H1 (cell line): Measurements from ENCODE around the gene GATB. TPM values are rescaled to one million over a fixed set of nuclear protein-coding genes. Genes with fewer than 3 reads are reported as not detected.

Experiments used
- CTCF ChIA-PET: fragments of 300-600 bp; sonication (Branson Sonifier 250); formaldehyde crosslinking; loops from one replicate; lab custom pipeline; 2021; ENCODE audit not compliant: partially characterized antibody; lab: Charles Lee
- POLR2A ChIA-PET: fragments of 300-600 bp; sonication (Branson Sonifier 250); formaldehyde crosslinking; loops from one replicate; lab custom pipeline; 2021; ENCODE audit warnings: inconsistent platforms; ENCODE audit not compliant: partially characterized antibody; lab: Charles Lee
- DNase-seq, 2 experiments: peaks; one replicate each; pipeline versions ENCODE4 v3.0.0 to v3.0.0-alpha.2; 2010 to 2022; ENCODE audit warnings: low spot score in 2 of 2, low read depth in 1 of 2, mixed read lengths in 1 of 2
- FAIRE-seq: peaks from 2 replicates; lab custom pipeline; 2011; peaks lifted over from hg19 to GRCh38; lab: Jason Lieb, UNC
- H2AFZ ChIP-seq: 2 replicates; pipeline ENCODE4 v1.8.1; 2012; ENCODE audit warnings: low read length, inconsistent platforms
- H2AK5ac ChIP-seq: 2 replicates; pipeline ENCODE4 v1.6.1; 2013; ENCODE audit warnings: low read depth, low read length
- H2BK120ac ChIP-seq: replicated peaks from 2 replicates; pipeline ENCODE3; 2013; ENCODE audit warnings: low read depth, low read length, inconsistent platforms
- H2BK12ac ChIP-seq: 2 replicates; pipeline ENCODE4 v1.6.1; 2013; ENCODE audit warnings: low read depth, low read length
- H2BK15ac ChIP-seq: 2 replicates; pipeline ENCODE4 v1.6.1; 2013; ENCODE audit warnings: low read length
- H2BK20ac ChIP-seq: 2 replicates; pipeline ENCODE4 v1.6.1; 2013; ENCODE audit warnings: low read length
- H2BK5ac ChIP-seq: 2 replicates; pipeline ENCODE4 v1.6.1; 2013; ENCODE audit warnings: low read depth, low read length
- H3K14ac ChIP-seq: 2 replicates; pipeline ENCODE4 v1.6.1; 2013; ENCODE audit warnings: inconsistent platforms; ENCODE audit not compliant: insufficient read length
- H3K18ac ChIP-seq: 2 replicates; pipeline ENCODE4 v1.6.1; 2013; ENCODE audit warnings: low read length; ENCODE audit errors: extremely low read depth
- H3K23ac ChIP-seq: 2 replicates; pipeline ENCODE4 v1.6.1; 2013; ENCODE audit warnings: inconsistent platforms; ENCODE audit not compliant: insufficient read length
- H3K23me2 ChIP-seq: 2 replicates; pipeline ENCODE4 v1.6.1; 2013; ENCODE audit warnings: low read depth, low read length
- H3K27ac ChIP-seq: 2 replicates; pipeline ENCODE4 v1.6.1; 2011; ENCODE audit warnings: low read depth, low read length, inconsistent platforms
- H3K27me3 ChIP-seq, 4 experiments: replicated peaks in 1 of 4; 1 replicate in 1 of 4; 2 replicates in 3 of 4; pipeline versions ENCODE4 v1.6.1 to v1.8.1; 2011 to 2013; ENCODE audit warnings: low read length in 3 of 4, mild to moderate bottlenecking in 3 of 4, inconsistent platforms in 2 of 4, mixed read lengths in 2 of 4, moderate library complexity in 1 of 4; ENCODE audit not compliant: control insufficient read depth in 3 of 4, insufficient read depth in 3 of 4; ENCODE audit errors: extremely low read depth in 1 of 4
- H3K36me3 ChIP-seq, 4 experiments: 2 replicates each; pipeline versions ENCODE4 v1.6.1 to v1.8.1; 2011 to 2013; ENCODE audit warnings: mild to moderate bottlenecking in 4 of 4, low read length in 3 of 4, moderate library complexity in 2 of 4, control low read depth in 1 of 4, inconsistent platforms in 1 of 4; ENCODE audit not compliant: insufficient read depth in 4 of 4, control insufficient read depth in 2 of 4
- H3K4ac ChIP-seq: replicated peaks from 2 replicates; pipeline ENCODE3; 2013; ENCODE audit warnings: low read length, low read depth, mixed read lengths, inconsistent platforms; ENCODE audit not compliant: insufficient read length
- H3K4me1 ChIP-seq, 4 experiments: replicated peaks in 1 of 4; 1 replicate in 1 of 4; 2 replicates in 3 of 4; pipeline versions ENCODE4 v1.6.1 to v1.8.1; 2011 to 2013; ENCODE audit warnings: low read length in 3 of 4, inconsistent platforms in 2 of 4, mixed read lengths in 1 of 4; ENCODE audit not compliant: insufficient read depth in 4 of 4, control insufficient read depth in 3 of 4
- H3K4me2 ChIP-seq, 2 experiments: 2 replicates each; pipeline versions ENCODE4 v1.6.1 to v1.8.1; 2011 to 2013; ENCODE audit warnings: low read depth in 2 of 2, low read length in 2 of 2, control low read depth in 1 of 2, inconsistent platforms in 1 of 2, mild to moderate bottlenecking in 1 of 2; ENCODE audit not compliant: insufficient read depth in 1 of 2
- H3K4me3 ChIP-seq, 4 experiments: fragments of 200-600, 300-600 bp in 1 of 4; sonication (generic), shearing (Covaris generic), sonication (Bioruptor Twin) in 1 of 4; 2 replicates each; pipeline versions ENCODE4 v1.5.1 to v1.8.1; 2011 to 2016; ENCODE audit warnings: low read length in 4 of 4, low read depth in 3 of 4, control low read depth in 2 of 4, inconsistent platforms in 2 of 4, mild to moderate bottlenecking in 2 of 4, mixed read lengths in 1 of 4, moderate library complexity in 1 of 4; ENCODE audit not compliant: insufficient read depth in 2 of 4; ENCODE audit errors: extremely low read depth in 1 of 4
- H3K56ac ChIP-seq: replicated peaks from 2 replicates; pipeline ENCODE3; 2013; ENCODE audit warnings: low read depth, mild to moderate bottlenecking, mixed read lengths, low read length, inconsistent platforms; ENCODE audit not compliant: insufficient read length
- H3K79me1 ChIP-seq: 2 replicates; pipeline ENCODE4 v1.6.1; 2013; ENCODE audit warnings: low read depth, low read length, control low read depth
- H3K79me2 ChIP-seq, 2 experiments: 2 replicates each; pipeline versions ENCODE4 v1.6.1 to v1.8.1; 2012 to 2013; ENCODE audit warnings: low read length in 2 of 2, mild to moderate bottlenecking in 2 of 2, inconsistent platforms in 1 of 2; ENCODE audit not compliant: insufficient read depth in 2 of 2, control insufficient read depth in 1 of 2
- H3K9ac ChIP-seq, 4 experiments: replicated peaks in 1 of 4; 1 replicate in 1 of 4; 2 replicates in 3 of 4; pipeline versions ENCODE4 v1.6.1 to v1.8.1; 2011 to 2013; ENCODE audit warnings: low read depth in 3 of 4, low read length in 3 of 4, control low read depth in 2 of 4, mild to moderate bottlenecking in 2 of 4, moderate library complexity in 2 of 4, inconsistent platforms in 1 of 4; ENCODE audit errors: extremely low read depth in 1 of 4
- H3K9me3 ChIP-seq, 2 experiments: 2 replicates each; pipeline versions ENCODE4 v1.6.1 to v1.8.1; 2012 to 2013; ENCODE audit warnings: mild to moderate bottlenecking in 2 of 2, moderate library complexity in 2 of 2, control low read depth in 1 of 2, inconsistent platforms in 1 of 2, low read depth in 1 of 2, low read length in 1 of 2, mixed read lengths in 1 of 2; ENCODE audit not compliant: insufficient read depth in 2 of 2
- H4K20me1 ChIP-seq, 2 experiments: replicated peaks in 1 of 2; 2 replicates each; pipeline versions ENCODE3 to v1.8.1; 2011 to 2013; ENCODE audit warnings: inconsistent platforms in 2 of 2, low read length in 2 of 2, mild to moderate bottlenecking in 1 of 2; ENCODE audit not compliant: insufficient read depth in 2 of 2, control insufficient read depth in 1 of 2
- H4K5ac ChIP-seq: 2 replicates; pipeline ENCODE4 v1.6.1; 2013; ENCODE audit warnings: low read length, low read depth, mixed read lengths, inconsistent platforms; ENCODE audit not compliant: insufficient read length
- H4K8ac ChIP-seq: 2 replicates; pipeline ENCODE4 v1.8.0; 2013; ENCODE audit warnings: mild to moderate bottlenecking, moderate library complexity, low read length, inconsistent platforms; ENCODE audit not compliant: insufficient read depth; ENCODE audit errors: extremely low read depth
- H4K91ac ChIP-seq: replicated peaks from 2 replicates; pipeline ENCODE3; 2013; ENCODE audit warnings: low read length, mixed read lengths, inconsistent platforms; ENCODE audit not compliant: insufficient read length
- CHD2 ChIP-seq: IDR thresholded peaks from 2 replicates; pipeline ENCODE4 v1.6.1; 2012; ENCODE audit warnings: low read length, improper control_type of control experiment
- GTF2F1 ChIP-seq: IDR thresholded peaks from 2 replicates; pipeline ENCODE4 v1.6.1; 2012; ENCODE audit warnings: low read depth, low read length, improper control_type of control experiment, borderline replicate concordance
- POU5F1 ChIP-seq: IDR thresholded peaks from 2 replicates; pipeline ENCODE4 v1.6.1; 2011; ENCODE audit warnings: low read depth, mild to moderate bottlenecking, low read length, moderate library complexity
- WGBS, 2 experiments: shearing (Covaris generic) in 1 of 2; methylation state at CpG; one replicate each; pipeline versions ENCODE4 v1.1.6 to v1.1.7; 2013 to 2015; ENCODE audit warnings: low lambda C conversion rate in 2 of 2, mixed read lengths in 2 of 2, inconsistent platforms in 1 of 2, low coverage in 1 of 2, missing lambda C conversion rate in 1 of 2; ENCODE audit not compliant: insufficient replicate concordance in 2 of 2, insufficient coverage in 1 of 2, insufficient read length in 1 of 2; ENCODE audit errors: extremely low coverage in 1 of 2, missing lambda C conversion rate in 1 of 2; 5-methylcytosine and 5-hydroxymethylcytosine counted together
- polyA plus RNA-seq, 7 experiments: library from polyadenylated mRNA; depleted of rRNA in 3 of 7; stranded (reverse) in 5 of 7; unstranded in 2 of 7; fragments of >200 nt in 5 of 7; fragments of 200-250 nt in 2 of 7; gene quantifications; 1 replicate in 5 of 7; 2 replicates in 1 of 7; 4 replicates in 1 of 7; pipeline versions ENCODE4 v1.2.1 to v1.2.3, GENCODE V29; 2011 to 2013; ENCODE audit warnings: missing spikeins in 2 of 7, mixed read lengths in 2 of 7
- total RNA-seq: library from RNA; stranded (reverse); fragmentation: NEBNext Ultra II Directional; extraction: Animal tissue kit (Norgen Biotek cat#: 25700); gene quantifications from 2 replicates; pipeline ENCODE4 v1.2.1, GENCODE V29; 2021

Gene GATB
- total and polyA plus RNA-seq, 2 of the 8 experiments (the other 6 are each of a cell fraction or from before 2014, with no cell fraction given), result 15.3 to 18.0 TPM

DNA sequence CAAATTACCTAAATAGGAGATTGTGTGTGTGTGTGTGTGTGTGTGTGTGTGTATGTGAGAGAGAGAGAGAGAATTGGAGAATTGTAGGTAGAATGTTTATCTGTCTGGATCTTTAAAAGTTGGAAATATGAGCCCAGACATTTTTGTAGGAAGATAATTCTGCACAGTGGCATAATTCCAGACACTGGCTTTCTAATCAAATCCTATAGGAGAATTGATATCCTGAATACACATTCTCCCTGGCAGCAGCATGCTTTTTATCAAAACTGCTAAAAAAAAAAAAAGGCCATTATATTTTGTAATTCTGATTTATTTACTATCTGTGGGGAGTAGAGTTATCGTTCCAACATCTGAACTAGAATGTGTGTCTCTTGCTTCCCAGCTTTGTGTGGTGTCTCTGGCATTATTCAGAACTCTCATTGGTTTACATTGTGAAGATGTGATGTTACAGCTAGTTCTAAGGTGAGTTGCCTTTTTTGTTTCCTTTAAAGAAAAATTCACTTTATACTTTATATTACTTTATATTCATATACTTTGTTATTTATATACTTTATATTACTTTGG, 122.4 kb downstream of the GATB start:
- no peak overlapping the region for H2AFZ ChIP-seq
- no peak overlapping the region for H2BK15ac ChIP-seq
- H2BK120ac ChIP-seq, result no peak overlapping the region
- no peaks in the 10 kb centered on the region for H3K79me1 ChIP-seq
- no peak overlapping the region for H3K4me2 ChIP-seq
- H3K23me2 ChIP-seq, result no peaks in the 10 kb centered on the region; the same call in 1 of the 2 replicates
- ChIA-PET POLR2A (no interaction called here), CTCF (interaction anchor here (0.7 to 2.1 kb wide), 5 partner anchors 8 to 363 kb away, joined by 4 to 7 read pairs (median 4); no protein-coding TSS in a partner anchor)
- DNase-seq (no peak), FAIRE-seq (no peak)
- H3K56ac ChIP-seq, result no peak overlapping the region
- H3K4ac ChIP-seq, result no peak overlapping the region
- no peak overlapping the region for H3K9ac ChIP-seq
- H3K4me1 ChIP-seq, result no peaks in the 10 kb centered on the region
- H3K4me3 ChIP-seq, result no peak overlapping the region
- no peak overlapping the region for H2BK20ac ChIP-seq
- H3K79me2 ChIP-seq, result no peaks in the 10 kb centered on the region
- no peak overlapping the region for H3K14ac ChIP-seq
- H3K36me3 ChIP-seq, result peaks cover 0 to 2% (median 0%) of the 10 kb centered on the region in 4 experiments; a peak in 3 of 8 replicates
- H2BK5ac ChIP-seq, result no peak overlapping the region
- H4K91ac ChIP-seq, result no peak overlapping the region
- no peak overlapping the region for H4K8ac ChIP-seq
- no peak overlapping the region for H3K23ac ChIP-seq
- no peaks in the 10 kb centered on the region for H3K27me3 ChIP-seq
- H3K9me3 ChIP-seq, result no peaks in the 10 kb centered on the region
- no peak overlapping the region for H4K5ac ChIP-seq
- no peak overlapping the region for H3K27ac ChIP-seq
- 90% methylated on average over 1 of the region's 1 CpG; no CpG with 5 or more reads in 1 of the 2 experiments for WGBS, 2 experiments
- H3K18ac ChIP-seq, result no peak overlapping the region
- no peak for TF ChIP-seq GTF2F1
- no peak for TF ChIP-seq CHD2
- TF ChIP-seq POU5F1, result no peak
- H2BK12ac ChIP-seq, result no peak overlapping the region
- no peak overlapping the region for H2AK5ac ChIP-seq
- no peaks in the 10 kb centered on the region for H4K20me1 ChIP-seq
